Measurements from ENCODE around the gene STARD9. TPM values are rescaled to one million over a fixed set of nuclear protein-coding genes. Genes with fewer than 3 reads are reported as not detected.

STARD9 gene
- total and polyA plus RNA-seq, 2 of the 13 experiments (the other 11 are each of a cell fraction or from before 2014, with no cell fraction given), result 5.3 to 7.5 TPM

DNA sequence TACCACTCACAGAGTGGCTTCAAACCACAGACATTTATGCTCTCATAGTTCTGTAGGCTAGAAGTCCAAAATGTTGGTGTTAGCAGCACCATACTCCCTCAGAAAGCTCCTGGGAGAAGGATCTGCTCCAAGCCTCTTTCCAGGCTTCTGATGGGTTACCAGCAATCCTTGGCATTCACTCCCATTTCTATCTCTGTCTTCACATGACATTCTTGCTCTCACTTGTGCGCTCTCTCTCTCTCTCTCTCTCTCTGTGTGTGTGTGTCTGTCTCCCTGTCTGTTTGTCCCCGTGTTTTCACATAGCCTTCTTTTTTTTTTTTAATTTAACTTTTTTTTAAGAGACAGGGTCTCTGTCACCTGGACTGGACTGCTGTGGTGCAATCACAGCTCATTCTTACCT lies 135.3 kb downstream of the STARD9 start:
- Histone ChIP-seq H2AFZ (ENCODE audit: low read length) (no peak overlapping the region), H3K79me2 (ENCODE audit: insufficient read depth, low read length) (no peaks in the 10 kb centered on the region), H3K9ac (ENCODE audit: insufficient read depth, low read depth, low read length) (no peak overlapping the region), H3K36me3 (replicated peaks in 1 of 2; ENCODE audit: control insufficient read depth in 1 of 2, insufficient read depth in 2 of 2, low read length in 2 of 2) (0 out of 5 replicates have a peak, but pooled peaks cover 0 to 1% of the 10 kb centered on the region in 2 experiments), H3K4me2 (ENCODE audit: low read depth, low read length) (no peak overlapping the region), H4K20me1 (ENCODE audit: insufficient read depth, low read length) (no peaks in the 10 kb centered on the region), H3K27ac (ENCODE audit: extremely low read length, insufficient read depth, low read length) (no peak overlapping the region), H3K27me3 (ENCODE audit: control insufficient read depth in 1 of 2, insufficient read depth in 2 of 2, low read length in 2 of 2) (no peaks in the 10 kb centered on the region), H3K4me3 (replicated peaks in 1 of 3; ENCODE audit: insufficient read depth in 1 of 3, low read depth in 2 of 3, low read length in 3 of 3) (no peak overlapping the region), H3K4me1 (ENCODE audit: insufficient read depth, low read length) (peaks cover 30% of the 10 kb centered on the region), H3K9me3 (ENCODE audit: low read length) (no peaks in the 10 kb centered on the region)
- in situ Hi-C loops (cut with HindIII; ENCODE audit: extremely low pct_ligation_motif_present, low pct_unique_long_range_greater_than_20kb) (loop anchor here (25.0 kb wide), 1 partner anchor 502 kb away; the partner anchor contains the start of gene EPB42), intact Hi-C loops (cut with micrococcal nuclease; ENCODE audit: unreplicated experiment) (no loop called here)
- no TSS peak for BruUV-seq (replicated peaks)
- ATAC-seq, result no peak
- FAIRE-seq, result no peak
- TF ChIP-seq, protein P1, sequence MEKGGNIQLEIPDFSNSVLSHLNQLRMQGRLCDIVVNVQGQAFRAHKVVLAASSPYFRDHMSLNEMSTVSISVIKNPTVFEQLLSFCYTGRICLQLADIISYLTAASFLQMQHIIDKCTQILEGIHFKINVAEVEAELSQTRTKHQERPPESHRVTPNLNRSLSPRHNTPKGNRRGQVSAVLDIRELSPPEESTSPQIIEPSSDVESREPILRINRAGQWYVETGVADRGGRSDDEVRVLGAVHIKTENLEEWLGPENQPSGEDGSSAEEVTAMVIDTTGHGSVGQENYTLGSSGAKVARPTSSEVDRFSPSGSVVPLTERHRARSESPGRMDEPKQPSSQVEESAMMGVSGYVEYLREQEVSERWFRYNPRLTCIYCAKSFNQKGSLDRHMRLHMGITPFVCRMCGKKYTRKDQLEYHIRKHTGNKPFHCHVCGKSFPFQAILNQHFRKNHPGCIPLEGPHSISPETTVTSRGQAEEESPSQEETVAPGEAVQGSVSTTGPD (CRISPR knock-in tag; IDR thresholded peaks at IDR 0.05), result no peak
- TF ChIP-seq, protein P2, sequence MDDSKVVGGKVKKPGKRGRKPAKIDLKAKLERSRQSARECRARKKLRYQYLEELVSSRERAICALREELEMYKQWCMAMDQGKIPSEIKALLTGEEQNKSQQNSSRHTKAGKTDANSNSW (CRISPR knock-in tag; IDR thresholded peaks at IDR 0.05; ENCODE audit: borderline replicate concordance), result no peak
- TF ChIP-seq ELF1 (CRISPR knock-in tag; IDR thresholded peaks at IDR 0.05), result no peak
- TF ChIP-seq EHMT2 (IDR thresholded peaks at IDR 0.05; ENCODE audit: borderline replicate concordance, low read depth, low read length), result no peak
- TF ChIP-seq SOX5 (CRISPR knock-in tag; IDR thresholded peaks at IDR 0.05; ENCODE audit: borderline replicate concordance), result no peak
- no peak for TF ChIP-seq ARNT (IDR thresholded peaks at IDR 0.05)
- TF ChIP-seq AGO1 (IDR thresholded peaks at IDR 0.05; ENCODE audit: low read depth, low read length, poor library complexity, severe bottlenecking), result no peak
- TF ChIP-seq, protein P3, sequence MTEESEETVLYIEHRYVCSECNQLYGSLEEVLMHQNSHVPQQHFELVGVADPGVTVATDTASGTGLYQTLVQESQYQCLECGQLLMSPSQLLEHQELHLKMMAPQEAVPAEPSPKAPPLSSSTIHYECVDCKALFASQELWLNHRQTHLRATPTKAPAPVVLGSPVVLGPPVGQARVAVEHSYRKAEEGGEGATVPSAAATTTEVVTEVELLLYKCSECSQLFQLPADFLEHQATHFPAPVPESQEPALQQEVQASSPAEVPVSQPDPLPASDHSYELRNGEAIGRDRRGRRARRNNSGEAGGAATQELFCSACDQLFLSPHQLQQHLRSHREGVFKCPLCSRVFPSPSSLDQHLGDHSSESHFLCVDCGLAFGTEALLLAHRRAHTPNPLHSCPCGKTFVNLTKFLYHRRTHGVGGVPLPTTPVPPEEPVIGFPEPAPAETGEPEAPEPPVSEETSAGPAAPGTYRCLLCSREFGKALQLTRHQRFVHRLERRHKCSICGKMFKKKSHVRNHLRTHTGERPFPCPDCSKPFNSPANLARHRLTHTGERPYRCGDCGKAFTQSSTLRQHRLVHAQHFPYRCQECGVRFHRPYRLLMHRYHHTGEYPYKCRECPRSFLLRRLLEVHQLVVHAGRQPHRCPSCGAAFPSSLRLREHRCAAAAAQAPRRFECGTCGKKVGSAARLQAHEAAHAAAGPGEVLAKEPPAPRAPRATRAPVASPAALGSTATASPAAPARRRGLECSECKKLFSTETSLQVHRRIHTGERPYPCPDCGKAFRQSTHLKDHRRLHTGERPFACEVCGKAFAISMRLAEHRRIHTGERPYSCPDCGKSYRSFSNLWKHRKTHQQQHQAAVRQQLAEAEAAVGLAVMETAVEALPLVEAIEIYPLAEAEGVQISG (CRISPR knock-in tag; IDR thresholded peaks at IDR 0.05), result no peak
- TF ChIP-seq ARNTL (CRISPR knock-in tag; IDR thresholded peaks at IDR 0.05), result no peak
- no peak for TF ChIP-seq ZNF766 (CRISPR knock-in tag; IDR thresholded peaks at IDR 0.05; ENCODE audit: borderline replicate concordance)
- DNase-seq (ENCODE audit: low spot score), result no peak
- WGBS (ENCODE audit: low lambda C conversion rate), result 91% methylated on average over 2 of the region's 2 CpGs
- ChIA-PET POLR2A (no interaction called here), CTCF (ENCODE audit: low intra/inter-chr PET ratio, low total read pairs) (no interaction called here)
